NOMO-1 treated with DMSO at 0.1 percent for 48 hours (cell line): ENCODE measurements around the gene SNX15.

Experiments
- DNase-seq: peaks from one replicate; lab custom pipeline; 2025; ENCODE audit not compliant: unreplicated experiment; lab: John Stamatoyannopoulos, UW

Gene SNX15

GRCh38 chr11:65055538-65055937 is 28.3 kb downstream of the SNX15 start:
- DNase-seq = no peak

- no peak for DNase-seq
These were observed 29.8 kb downstream of the SNX15 start for GRCh38 chr11:65056999-65057398.

GRCh38 chr11:65057526-65057925 is 30.3 kb downstream of the SNX15 start:
- DNase-seq = no peak

- DNase-seq = no peak
These were observed 30.8 kb downstream of the SNX15 start for GRCh38 chr11:65058012-65058411.

GRCh38 chr11:65058419-65059054 is 31.3 kb downstream of the SNX15 start, which contains the start of gene NAALADL1:
TSS of gene NAALADL1 (minus strand) at chr11:65058553. CDS start at chr11:65058521, 32 bp downstream.
- DNase-seq = no peak

GRCh38 chr11:65059523-65059922 is 32.3 kb downstream of the SNX15 start:
- no peak for DNase-seq

GRCh38 chr11:65059959-65060824 is 33.0 kb downstream of the SNX15 start:
- DNase-seq = no peak

GRCh38 chr11:65060913-65061408 is 33.7 kb downstream of the SNX15 start:
- DNase-seq = peak; percentile 35

- DNase-seq = no peak
These were observed 36.3 kb downstream of the SNX15 start for GRCh38 chr11:65063532-65063931.

GRCh38 chr11:65064847-65065240 is 37.6 kb downstream of the SNX15 start:
- no peak for DNase-seq

- no peak for DNase-seq
These were observed 38.6 kb downstream of the SNX15 start for GRCh38 chr11:65065851-65066250.

- DNase-seq = no peak
These were observed 39.1 kb downstream of the SNX15 start for GRCh38 chr11:65066315-65066714.

- DNase-seq = no peak
These were observed 39.6 kb downstream of the SNX15 start for GRCh38 chr11:65066805-65067291.

- no peak for DNase-seq
These were observed 40.2 kb downstream of the SNX15 start for GRCh38 chr11:65067446-65067845.

- DNase-seq = peak; percentile 64
These were observed 42.0 kb downstream of the SNX15 start for GRCh38 chr11:65069217-65069616.

- no peak for DNase-seq
These were observed 44.8 kb downstream of the SNX15 start for GRCh38 chr11:65071907-65072630.

- DNase-seq = no peak
These were observed 45.4 kb downstream of the SNX15 start for GRCh38 chr11:65072631-65072966.

GRCh38 chr11:65077451-65077850 is 50.2 kb downstream of the SNX15 start:
- no peak for DNase-seq

GRCh38 chr11:65078151-65078550 is 50.9 kb downstream of the SNX15 start:
- DNase-seq = peak; percentile 39

- no peak for DNase-seq
These were observed 51.6 kb downstream of the SNX15 start for GRCh38 chr11:65078786-65079342.
